Activated naive CD8-positive, alpha-beta T cell treated with anti-CD3 and anti-CD28 coated beads, Interleukin-2, amount 50 U/mL, for 24 hours (primary cell): ENCODE data around the gene HSD3B2.

Experiments
- ATAC-seq: fragments of 150-1000 bp; cut with Tn5 transposase; one replicate; pipeline ENCODE4 v1.10.0; 2021
- DNase-seq: peaks from one replicate; pipeline ENCODE4 v3.0.0; 2021
- H3K27ac Mint-ChIP-seq: one replicate; pipeline ENCODE4 v1.8.0; 2021; ENCODE audit warnings: mild to moderate bottlenecking, mixed read lengths
- H3K27me3 Mint-ChIP-seq: one replicate; pipeline ENCODE4 v1.8.0; 2021; ENCODE audit warnings: mixed read lengths
- H3K36me3 Mint-ChIP-seq: one replicate; pipeline ENCODE4 v1.8.0; 2021; ENCODE audit warnings: low read depth, mixed read lengths
- H3K4me1 Mint-ChIP-seq: one replicate; pipeline ENCODE4 v1.8.0; 2021; ENCODE audit warnings: mixed read lengths
- H3K4me3 Mint-ChIP-seq: one replicate; pipeline ENCODE4 v1.8.0; 2021; ENCODE audit warnings: mild to moderate bottlenecking, moderate library complexity, mixed read lengths
- H3K9me3 Mint-ChIP-seq: one replicate; pipeline ENCODE4 v1.8.0; 2021; ENCODE audit warnings: mixed read lengths

HSD3B2 gene

DNA sequence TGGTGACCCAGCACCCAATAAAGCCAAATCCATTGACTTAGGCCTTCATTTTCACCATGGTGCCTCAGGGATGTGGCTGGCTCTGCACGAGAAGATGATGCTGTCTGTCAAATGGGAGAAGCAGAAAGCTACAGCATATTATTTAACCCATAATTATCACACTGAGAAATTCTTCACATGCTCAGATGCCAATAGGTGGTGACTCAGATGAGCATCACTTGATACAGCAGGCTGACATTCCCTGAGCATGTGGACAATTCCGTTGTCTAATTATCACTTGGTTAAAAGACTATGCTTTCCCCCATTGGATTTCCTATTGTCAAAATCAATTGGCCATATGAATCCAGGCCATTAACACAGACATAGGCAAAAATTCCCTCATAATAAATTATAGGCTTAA is 48.0 kb downstream of the HSD3B2 start:
- H3K4me1 Mint-ChIP-seq, result no peaks in the 10 kb centered on the region
- DNase-seq, result no peak
- H3K27ac Mint-ChIP-seq, result no peak overlapping the region
- ATAC-seq, result no peak
- no peak overlapping the region for H3K4me3 Mint-ChIP-seq
- H3K9me3 Mint-ChIP-seq, result no peaks in the 10 kb centered on the region
- H3K36me3 Mint-ChIP-seq, result no peaks in the 10 kb centered on the region
- peaks cover 9% of the 10 kb centered on the region for H3K27me3 Mint-ChIP-seq

DNA sequence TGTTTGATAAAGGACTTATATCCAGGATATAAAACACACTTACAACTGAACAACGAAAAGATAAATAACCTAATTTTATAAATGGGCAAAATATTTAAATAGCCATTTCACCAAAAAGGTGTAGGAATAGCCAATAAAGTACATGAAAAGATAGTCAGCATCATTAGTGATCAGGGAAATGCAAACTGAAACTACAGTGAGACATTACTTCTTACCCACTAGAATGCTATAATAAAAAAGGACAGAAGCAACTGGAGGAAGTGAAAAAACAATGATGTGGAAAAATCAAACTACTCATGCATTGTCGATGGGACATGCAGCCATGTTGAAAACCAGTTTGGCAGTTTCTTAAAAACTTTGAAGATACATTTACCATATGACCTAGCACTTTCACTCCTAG is 48.6 kb downstream of the HSD3B2 start:
- Mint-ChIP-seq H3K36me3 (no peaks in the 10 kb centered on the region), H3K27ac (no peak overlapping the region)

DNA sequence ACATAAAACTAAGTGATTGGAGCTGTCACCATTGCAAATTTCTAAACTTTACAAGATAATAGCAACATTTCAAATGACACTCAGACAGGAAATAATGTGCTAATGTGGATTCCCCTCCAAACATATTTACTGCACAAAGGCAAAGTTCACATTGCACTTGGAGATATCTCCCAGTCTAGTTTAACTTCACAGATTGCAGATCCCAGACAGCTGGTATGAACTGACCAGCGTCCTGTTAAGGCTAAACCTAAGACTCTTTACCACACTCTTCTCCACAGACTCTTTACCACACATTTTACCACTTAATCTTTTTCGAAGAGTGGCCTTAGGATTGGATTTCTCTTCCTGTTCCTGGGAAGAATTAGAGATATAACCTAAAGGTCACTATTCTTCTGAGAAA is 51.5 kb downstream of the HSD3B2 start:
- ATAC-seq (no peak), DNase-seq (no peak)
- H3K27me3 Mint-ChIP-seq, result peaks cover 7% of the 10 kb centered on the region
- no peak overlapping the region for H3K4me3 Mint-ChIP-seq
- H3K9me3 Mint-ChIP-seq, result no peaks in the 10 kb centered on the region
- H3K27ac Mint-ChIP-seq, result no peak overlapping the region
- no peaks in the 10 kb centered on the region for H3K36me3 Mint-ChIP-seq
- H3K4me1 Mint-ChIP-seq, result no peaks in the 10 kb centered on the region

More for the DNA sequence above, 48.6 kb downstream of the HSD3B2 start:
- DNase-seq (no peak), ATAC-seq (no peak)
- peaks cover 9% of the 10 kb centered on the region for H3K27me3 Mint-ChIP-seq
- no peak overlapping the region for H3K4me3 Mint-ChIP-seq
- no peaks in the 10 kb centered on the region for H3K9me3 Mint-ChIP-seq
- no peaks in the 10 kb centered on the region for H3K4me1 Mint-ChIP-seq

DNA sequence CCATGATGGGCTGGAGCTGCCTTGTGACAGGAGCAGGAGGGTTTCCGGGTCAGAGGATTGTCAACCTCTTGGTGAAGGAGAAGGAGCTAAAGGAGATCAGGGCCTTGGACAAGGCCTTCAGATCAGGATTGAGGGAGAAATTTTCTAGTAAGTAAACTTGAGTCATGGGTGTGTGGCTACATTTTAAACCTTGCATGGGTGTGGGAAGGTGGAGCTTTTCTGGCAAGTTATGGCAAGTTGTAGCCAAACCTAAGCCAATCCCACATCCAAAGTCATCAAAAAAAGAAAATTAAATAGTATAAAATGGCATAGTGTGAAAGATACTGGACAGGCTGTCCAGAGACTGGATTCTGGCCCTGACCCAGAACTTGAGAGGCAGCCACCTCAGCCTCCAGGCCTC is 52.3 kb downstream of the HSD3B2 start:
- Mint-ChIP-seq H3K4me3 (no peak overlapping the region), H3K36me3 (no peaks in the 10 kb centered on the region), H3K27me3 (peaks cover 7% of the 10 kb centered on the region), H3K9me3 (no peaks in the 10 kb centered on the region), H3K4me1 (no peaks in the 10 kb centered on the region), H3K27ac (no peak overlapping the region)
- DNase-seq, result no peak
- no peak for ATAC-seq

DNA sequence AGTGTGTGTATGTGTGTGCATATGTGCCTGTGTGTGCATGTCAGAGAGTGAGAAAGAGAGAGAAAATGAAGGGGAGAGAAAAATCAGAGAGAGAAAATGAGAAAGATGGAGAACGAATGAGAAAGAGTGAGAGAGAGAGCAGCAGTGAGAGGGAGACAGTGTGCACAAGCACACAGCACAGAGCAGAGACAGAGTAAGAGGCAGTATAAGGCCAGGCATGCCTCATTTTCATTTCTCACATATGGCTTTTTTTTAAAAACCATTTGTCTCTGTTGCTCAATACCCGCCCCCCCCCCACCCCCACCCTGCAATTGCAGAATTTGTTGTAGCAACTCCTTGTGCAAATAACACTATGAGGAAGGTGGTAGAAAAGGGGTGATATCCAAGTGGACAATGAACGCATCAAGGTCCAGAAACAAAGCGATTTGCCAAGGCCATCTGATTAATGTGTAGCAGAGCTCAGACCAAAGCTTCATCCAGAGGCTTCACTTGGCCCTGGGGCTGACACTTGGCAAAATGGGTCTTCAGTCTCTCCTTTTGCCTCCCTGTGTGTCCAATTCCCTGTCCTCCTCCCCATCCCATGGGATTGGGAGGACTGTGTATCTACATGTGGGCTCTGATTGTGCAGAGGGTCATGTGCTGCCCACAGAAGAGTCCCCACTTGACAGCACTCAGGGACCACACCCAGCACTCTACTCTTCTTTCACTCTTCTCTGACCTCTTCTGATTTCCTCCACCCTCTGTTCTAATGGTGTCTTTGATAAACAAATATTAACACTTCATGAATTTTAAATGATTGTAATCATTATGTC is 53.1 kb downstream of the HSD3B2 start:
- Mint-ChIP-seq H3K4me1 (no peaks in the 10 kb centered on the region), H3K36me3 (no peaks in the 10 kb centered on the region), H3K27me3 (peaks cover 7% of the 10 kb centered on the region), H3K4me3 (no peak overlapping the region), H3K9me3 (no peaks in the 10 kb centered on the region), H3K27ac (no peak overlapping the region)
- no peak for DNase-seq
- ATAC-seq, result no peak

DNA sequence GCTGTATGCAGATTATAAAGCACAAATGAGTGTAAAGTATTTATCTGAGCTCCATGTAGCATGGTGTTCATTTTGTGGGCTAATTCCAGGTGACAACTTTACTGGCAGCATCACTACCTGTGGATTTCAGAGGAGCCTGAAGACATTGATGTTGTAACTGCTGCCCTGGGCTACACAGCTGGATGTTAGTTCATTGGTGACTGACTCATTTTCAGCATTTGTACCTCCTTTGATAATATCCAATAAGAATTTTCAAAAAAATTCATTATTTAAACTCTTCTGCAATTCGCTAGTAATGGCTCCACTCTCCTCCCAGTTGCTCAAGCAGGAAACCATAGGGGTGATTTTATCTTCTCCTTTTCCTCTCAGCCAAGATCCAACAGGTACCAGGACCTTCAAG is 54.8 kb downstream of the HSD3B2 start:
- no peak for DNase-seq
- no peak overlapping the region for H3K4me3 Mint-ChIP-seq
- H3K36me3 Mint-ChIP-seq, result no peaks in the 10 kb centered on the region
- no peak overlapping the region for H3K27ac Mint-ChIP-seq
- H3K27me3 Mint-ChIP-seq, result peaks cover 7% of the 10 kb centered on the region
- H3K9me3 Mint-ChIP-seq, result no peaks in the 10 kb centered on the region
- ATAC-seq, result no peak
- no peaks in the 10 kb centered on the region for H3K4me1 Mint-ChIP-seq

DNA sequence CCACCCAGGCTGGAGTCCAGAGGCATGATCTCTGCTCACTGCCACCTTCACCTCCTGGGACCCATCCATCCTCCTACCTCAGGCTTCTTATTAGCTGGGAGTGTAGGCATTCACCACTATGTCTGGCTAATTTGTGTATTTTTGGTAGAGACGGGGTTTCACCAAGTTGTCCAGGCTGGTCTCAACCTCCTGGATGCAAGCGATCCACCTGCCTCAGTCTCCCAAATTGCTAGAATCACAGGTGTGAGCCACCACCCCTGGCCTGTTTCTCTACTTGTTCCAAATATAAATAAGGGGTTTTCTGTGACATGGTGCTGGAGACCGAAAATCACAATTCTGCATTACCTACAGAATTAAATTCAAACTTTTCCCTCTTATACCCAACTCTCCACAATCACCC is 55.4 kb downstream of the HSD3B2 start:
- no peak overlapping the region for H3K27ac Mint-ChIP-seq
- no peaks in the 10 kb centered on the region for H3K4me1 Mint-ChIP-seq
- H3K9me3 Mint-ChIP-seq, result no peaks in the 10 kb centered on the region
- ATAC-seq, result no peak
- peaks cover 5% of the 10 kb centered on the region for H3K27me3 Mint-ChIP-seq
- H3K36me3 Mint-ChIP-seq, result no peaks in the 10 kb centered on the region
- H3K4me3 Mint-ChIP-seq, result no peak overlapping the region
- no peak for DNase-seq

DNA sequence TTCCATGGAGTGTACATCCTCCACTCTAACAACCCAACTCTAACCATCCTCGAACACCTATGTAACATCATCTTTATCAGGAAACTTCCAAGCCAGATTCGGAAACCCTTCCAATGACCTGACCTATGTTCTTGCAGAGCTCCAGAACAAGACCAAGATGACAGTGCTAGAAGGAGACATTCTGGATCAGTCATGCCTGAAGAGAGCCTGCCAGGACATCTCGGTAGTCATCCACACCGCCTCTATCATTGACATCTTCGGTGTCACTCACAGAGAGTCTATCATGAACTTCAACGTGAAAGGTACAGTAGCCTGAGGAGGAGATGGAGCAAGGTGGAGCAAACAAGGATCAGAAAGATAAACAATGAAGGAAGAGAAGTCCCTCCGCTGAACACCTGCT is 56.0 kb downstream of the HSD3B2 start:
- H3K27me3 Mint-ChIP-seq, result peaks cover 5% of the 10 kb centered on the region
- no peaks in the 10 kb centered on the region for H3K9me3 Mint-ChIP-seq
- H3K27ac Mint-ChIP-seq, result no peak overlapping the region

DNA sequence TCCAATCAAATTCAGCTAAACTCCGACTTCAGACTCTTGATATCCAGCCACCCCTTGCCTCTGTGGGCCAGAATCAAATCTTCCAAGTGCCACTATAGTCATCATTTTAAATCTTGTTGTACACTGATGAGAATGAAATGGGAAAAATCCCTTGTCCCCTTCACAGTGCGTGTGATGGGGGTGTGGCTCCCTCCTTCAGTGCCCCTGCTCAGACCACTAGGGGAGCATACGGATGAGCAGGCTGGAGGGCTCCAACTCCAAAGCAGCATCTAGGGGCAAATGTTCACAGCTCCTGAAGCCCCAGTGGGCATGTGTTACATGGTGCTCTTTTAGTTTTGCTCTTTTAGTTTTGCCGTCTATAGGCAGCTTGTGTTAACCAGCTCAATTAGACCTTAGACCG is 56.6 kb downstream of the HSD3B2 start:
- H3K4me1 Mint-ChIP-seq, result no peaks in the 10 kb centered on the region
- ATAC-seq (no peak), DNase-seq (no peak)
- H3K4me3 Mint-ChIP-seq, result no peak overlapping the region
- H3K9me3 Mint-ChIP-seq, result no peaks in the 10 kb centered on the region
- H3K27ac Mint-ChIP-seq, result no peak overlapping the region
- no peaks in the 10 kb centered on the region for H3K36me3 Mint-ChIP-seq
- peaks cover 5% of the 10 kb centered on the region for H3K27me3 Mint-ChIP-seq

More for the DNA sequence above, 56.0 kb downstream of the HSD3B2 start:
- Mint-ChIP-seq H3K36me3 (no peaks in the 10 kb centered on the region), H3K4me3 (no peak overlapping the region), H3K4me1 (no peaks in the 10 kb centered on the region)
- no peak for ATAC-seq
- no peak for DNase-seq

DNA sequence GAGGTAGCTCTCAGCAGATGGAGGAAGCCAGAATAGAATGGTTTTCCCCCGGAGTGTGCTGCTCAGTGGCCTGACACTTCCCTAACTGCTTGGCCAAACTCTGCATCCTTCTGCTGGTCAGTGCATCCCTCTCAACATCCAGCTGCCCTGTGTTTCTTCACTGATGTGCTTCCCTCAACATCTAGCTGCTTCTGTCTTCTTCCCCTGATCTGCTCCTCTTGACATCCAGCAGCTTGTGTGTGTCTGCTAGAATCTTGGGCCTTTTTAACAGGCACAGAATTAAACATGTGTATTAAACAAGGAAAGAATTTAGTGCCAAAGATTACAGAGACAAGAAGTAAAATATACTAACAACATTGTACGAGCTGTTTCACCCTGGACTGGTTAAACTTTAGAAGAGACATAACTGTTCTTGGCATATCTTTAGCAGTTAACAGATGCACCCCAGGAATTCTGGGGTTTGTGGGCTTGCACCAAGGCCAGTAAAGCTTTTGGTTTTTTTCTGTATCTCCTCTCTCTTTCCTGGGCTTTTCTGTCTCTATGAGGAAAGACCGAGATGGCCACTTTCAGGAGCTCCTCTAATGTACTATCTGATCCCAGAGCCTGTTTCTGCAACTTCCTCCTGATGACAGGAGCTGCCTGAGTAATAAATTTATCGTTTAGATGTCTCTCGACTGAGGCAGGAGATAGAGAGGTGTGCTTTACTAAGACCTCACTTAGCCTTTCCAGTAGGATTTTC is 57.3 kb downstream of the HSD3B2 start:
- Mint-ChIP-seq H3K27me3 (peaks cover 5% of the 10 kb centered on the region), H3K27ac (no peak overlapping the region), H3K4me1 (no peaks in the 10 kb centered on the region)

More for the DNA sequence above, 57.3 kb downstream of the HSD3B2 start:
- DNase-seq (no peak), ATAC-seq (no peak)
- no peak overlapping the region for H3K4me3 Mint-ChIP-seq
- H3K36me3 Mint-ChIP-seq, result no peaks in the 10 kb centered on the region
- H3K9me3 Mint-ChIP-seq, result no peaks in the 10 kb centered on the region
